HepG2 (cell line): ENCODE results near the gene FBLL1. TPM values are rescaled to one million over a fixed set of nuclear protein-coding genes. Genes with fewer than 3 reads are reported as not detected.
A peak's percentile ranks its signal among the peaks of the same experiment; 100 is the strongest.

Experiments
- CBFB ChIP-seq: sonication (generic); formaldehyde crosslinking; IDR thresholded peaks from 2 replicates; pipeline ENCODE4 v1.4.0; 2020; ENCODE audit warnings: missing genetic modification reagents
- DDIT3 ChIP-seq: sonication (generic); formaldehyde crosslinking; IDR thresholded peaks from 2 replicates; pipeline ENCODE4 v1.4.0; 2020; ENCODE audit warnings: mild to moderate bottlenecking, missing genetic modification reagents
- HMG20A ChIP-seq: IDR thresholded peaks from 2 replicates; pipeline ENCODE4 v1.6.1; 2016; ENCODE audit warnings: borderline replicate concordance
- HMGXB3 ChIP-seq: sonication (generic); formaldehyde crosslinking; IDR thresholded peaks from 2 replicates; pipeline ENCODE4 v1.4.0; 2020; ENCODE audit warnings: missing genetic modification reagents, borderline replicate concordance
- NFATC3 ChIP-seq: sonication (generic); formaldehyde crosslinking; IDR thresholded peaks from 2 replicates; pipeline ENCODE4 v1.5.1; 2020; ENCODE audit warnings: mild to moderate bottlenecking, missing genetic modification reagents
- SALL2 ChIP-seq: sonication (generic); formaldehyde crosslinking; IDR thresholded peaks from 2 replicates; pipeline ENCODE4 v1.8.1; 2023; ENCODE audit warnings: mild to moderate bottlenecking, missing genetic modification reagents, inconsistent platforms
- TEAD2 ChIP-seq: sonication (generic); formaldehyde crosslinking; IDR thresholded peaks from 2 replicates; pipeline ENCODE4 v1.9.0; 2021; ENCODE audit warnings: missing genetic modification reagents
- YEATS2 ChIP-seq: sonication (generic); formaldehyde crosslinking; IDR thresholded peaks from 2 replicates; pipeline ENCODE4 v1.4.0; 2020; ENCODE audit warnings: missing genetic modification reagents, borderline replicate concordance
- ZBED4 ChIP-seq: sonication (generic); formaldehyde crosslinking; IDR thresholded peaks from 2 replicates; pipeline ENCODE4 v1.4.0; 2020; ENCODE audit warnings: missing genetic modification reagents, borderline replicate concordance
- ZBTB1 ChIP-seq: sonication (generic); formaldehyde crosslinking; IDR thresholded peaks from 2 replicates; pipeline ENCODE4 v1.4.0; 2020; ENCODE audit warnings: missing genetic modification reagents, borderline replicate concordance
- ZNF564 ChIP-seq: sonication (generic); formaldehyde crosslinking; IDR thresholded peaks from 2 replicates; pipeline ENCODE4 v1.8.1; 2023; ENCODE audit warnings: mild to moderate bottlenecking, missing genetic modification reagents
- ZNF792 ChIP-seq: IDR thresholded peaks from 2 replicates; pipeline ENCODE4 v1.6.1; 2016
- polyA plus RNA-seq, 8 experiments: library from polyadenylated mRNA; depleted of rRNA in 3 of 8; stranded (reverse) in 7 of 8; unstranded in 1 of 8; fragments of >200 nt; fragmentation: Illumina TruSeq in 4 of 8; extraction: Trizol in 4 of 8; gene quantifications; 2 replicates each; pipeline versions ENCODE4 v1.2.1 to v1.2.3, GENCODE V29; 2011 to 2016; ENCODE audit warnings: low read depth in 4 of 8, missing spikeins in 1 of 8, mixed read lengths in 1 of 8; ENCODE audit not compliant: insufficient read depth in 1 of 8
- total RNA-seq, 5 experiments: library from RNA; depleted of rRNA; stranded (reverse); fragments of >200 nt; fragmentation: Illumina TruSeq; extraction: Trizol; gene quantifications; 2 replicates each; pipeline ENCODE4 v1.2.3, GENCODE V29; 2016; ENCODE audit warnings: low read depth in 1 of 5
- TF ChIP-seq, protein P1 (sequence below): sonication (generic); formaldehyde crosslinking; IDR thresholded peaks from 2 replicates; pipeline ENCODE4 v1.8.1; 2023; ENCODE audit warnings: mild to moderate bottlenecking, moderate library complexity, missing genetic modification reagents
- TF ChIP-seq, protein P2 (sequence below): sonication (generic); formaldehyde crosslinking; IDR thresholded peaks from 2 replicates; pipeline ENCODE4 v1.4.0; 2020; ENCODE audit warnings: missing genetic modification reagents, borderline replicate concordance

The FBLL1 gene
- total and polyA plus RNA-seq, 2 of the 13 experiments (the other 11 are each of a cell fraction or from before 2014, with no cell fraction given), result 0.17 to 0.18 TPM

DNA sequence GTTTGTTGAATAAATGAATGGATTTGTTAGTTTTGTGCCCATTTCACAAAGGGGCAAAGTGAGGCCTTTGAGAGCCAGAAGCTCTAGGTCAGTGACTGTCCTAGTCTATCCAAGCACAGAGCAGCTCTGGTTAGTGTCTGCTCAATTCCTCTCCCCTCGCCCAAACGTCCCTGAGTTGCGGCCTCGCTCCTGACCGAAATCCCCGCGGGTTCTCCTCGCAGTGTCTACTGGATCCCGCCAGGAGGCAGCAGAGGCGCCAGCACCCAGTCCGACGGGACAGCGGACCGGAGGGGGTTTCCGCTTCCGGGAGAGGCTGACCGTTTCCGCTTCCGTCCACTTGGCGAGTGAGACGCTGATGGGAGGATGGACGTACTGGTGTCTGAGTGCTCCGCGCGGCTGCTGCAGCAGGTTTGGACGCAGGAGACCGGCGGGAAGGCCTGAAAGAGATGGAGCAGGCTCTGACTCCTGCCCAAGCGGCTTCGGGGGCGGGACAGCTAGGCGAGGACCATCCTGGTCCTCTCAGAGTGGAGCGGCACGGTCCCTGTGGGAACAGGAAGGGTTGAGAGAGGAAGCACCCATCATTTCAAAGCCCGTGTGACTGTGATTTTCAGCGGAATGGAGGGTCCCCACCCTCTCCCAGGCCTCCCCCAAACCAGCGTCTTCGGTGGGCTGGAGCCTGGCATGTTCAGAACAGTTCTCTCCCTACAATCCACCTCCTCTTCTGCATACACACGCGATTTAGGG is 42.8 kb upstream of the FBLL1 start, which contains the start of gene RARS1 (continued):
- TF ChIP-seq ZBED4 (CRISPR knock-in tag) (peak; percentile 51; the same call in 1 of the 2 replicates), ZNF792 (CRISPR knock-in tag) (peak; percentile 70; the same call in 1 of the 2 replicates), NFATC3 (peak; percentile 87), ZNF564 (no peak; the same call in 1 of the 2 replicates), HMGXB3 (CRISPR knock-in tag) (peak; percentile 87; the same call in 1 of the 2 replicates), HMG20A (CRISPR knock-in tag) (no peak), CBFB (CRISPR knock-in tag) (peak; percentile 91), ZBTB1 (CRISPR knock-in tag) (no peak), TEAD2 (no peak), YEATS2 (CRISPR knock-in tag) (peak; percentile 98), DDIT3 (CRISPR knock-in tag) (no peak), SALL2 (peak; percentile 90)
- TF ChIP-seq, protein P1, sequence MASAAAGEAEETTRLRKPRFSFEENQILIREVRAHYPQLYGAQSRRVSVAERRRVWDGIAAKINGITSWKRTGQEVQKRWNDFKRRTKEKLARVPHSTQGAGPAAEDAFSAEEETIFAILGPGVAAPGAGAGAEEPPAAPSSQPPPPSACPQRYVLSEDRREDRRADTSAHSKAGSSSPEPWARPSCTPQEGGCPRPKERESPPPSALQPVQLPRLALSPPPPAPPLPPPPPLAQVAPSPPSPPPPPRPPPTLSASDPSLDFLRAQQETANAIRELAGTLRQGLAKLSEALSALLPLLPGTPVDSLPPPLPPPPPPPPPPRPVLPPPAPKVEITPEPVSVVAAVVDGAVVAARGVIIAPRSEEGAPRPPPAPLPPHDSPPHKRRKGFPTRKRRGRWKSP (CRISPR knock-in tag), result peak; percentile 43; the same call in 1 of the 2 replicates
- TF ChIP-seq, protein P2, sequence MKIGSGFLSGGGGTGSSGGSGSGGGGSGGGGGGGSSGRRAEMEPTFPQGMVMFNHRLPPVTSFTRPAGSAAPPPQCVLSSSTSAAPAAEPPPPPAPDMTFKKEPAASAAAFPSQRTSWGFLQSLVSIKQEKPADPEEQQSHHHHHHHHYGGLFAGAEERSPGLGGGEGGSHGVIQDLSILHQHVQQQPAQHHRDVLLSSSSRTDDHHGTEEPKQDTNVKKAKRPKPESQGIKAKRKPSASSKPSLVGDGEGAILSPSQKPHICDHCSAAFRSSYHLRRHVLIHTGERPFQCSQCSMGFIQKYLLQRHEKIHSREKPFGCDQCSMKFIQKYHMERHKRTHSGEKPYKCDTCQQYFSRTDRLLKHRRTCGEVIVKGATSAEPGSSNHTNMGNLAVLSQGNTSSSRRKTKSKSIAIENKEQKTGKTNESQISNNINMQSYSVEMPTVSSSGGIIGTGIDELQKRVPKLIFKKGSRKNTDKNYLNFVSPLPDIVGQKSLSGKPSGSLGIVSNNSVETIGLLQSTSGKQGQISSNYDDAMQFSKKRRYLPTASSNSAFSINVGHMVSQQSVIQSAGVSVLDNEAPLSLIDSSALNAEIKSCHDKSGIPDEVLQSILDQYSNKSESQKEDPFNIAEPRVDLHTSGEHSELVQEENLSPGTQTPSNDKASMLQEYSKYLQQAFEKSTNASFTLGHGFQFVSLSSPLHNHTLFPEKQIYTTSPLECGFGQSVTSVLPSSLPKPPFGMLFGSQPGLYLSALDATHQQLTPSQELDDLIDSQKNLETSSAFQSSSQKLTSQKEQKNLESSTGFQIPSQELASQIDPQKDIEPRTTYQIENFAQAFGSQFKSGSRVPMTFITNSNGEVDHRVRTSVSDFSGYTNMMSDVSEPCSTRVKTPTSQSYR (CRISPR knock-in tag), result no peak
